ENCODE results near the gene LCN6.

LCN6 gene

GRCh38 chr9:136794281-136794999 lies 46.1 kb upstream of the LCN6 start:
- Histone ChIP-seq H3K9ac (ENCODE audit: low read length) (no peak overlapping the region), H2AFZ (ENCODE audit: low read length) (no peak overlapping the region), H3K36me3 (replicated peaks; ENCODE audit: insufficient read depth, low read length) (no peaks in the 10 kb centered on the region), H3K79me2 (ENCODE audit: low read length) (peaks cover 18% of the 10 kb centered on the region), H3K4me2 (ENCODE audit: low read depth, low read length) (no peak overlapping the region), H3K27ac (ENCODE audit: low read length) (no peak overlapping the region), H3F3A (ENCODE audit: insufficient read depth, low read length) (peaks cover 11% of the 10 kb centered on the region; the same call in 1 of the 2 replicates), H4K20me1 (ENCODE audit: insufficient read depth, low read length) (no peaks in the 10 kb centered on the region), H3K27me3 (replicated peaks; ENCODE audit: insufficient read depth, low read length) (no peaks in the 10 kb centered on the region; the same call in 1 of the 2 replicates), H3K4me3 (ENCODE audit: low read length) (no peak overlapping the region), H3K9me3 (replicated peaks; ENCODE audit: insufficient read depth, low read length) (no peaks in the 10 kb centered on the region), H3K9me2 (replicated peaks; ENCODE audit: insufficient read depth, low read length) (no peaks in the 10 kb centered on the region), H3K4me1 (ENCODE audit: low read length) (peaks cover 23% of the 10 kb centered on the region)
- TF ChIP-seq EZH2phosphoT487 (IDR thresholded peaks at IDR 0.05; ENCODE audit: low read length): no peak
- TF ChIP-seq CTCF (IDR thresholded peaks at IDR 0.05; ENCODE audit: low read length): no peak
- TF ChIP-seq EZH2 (optimal IDR thresholded peaks at IDR 0.05; ENCODE audit: low read depth, low read length): no peak
- DNase-seq: no peak

DNA sequence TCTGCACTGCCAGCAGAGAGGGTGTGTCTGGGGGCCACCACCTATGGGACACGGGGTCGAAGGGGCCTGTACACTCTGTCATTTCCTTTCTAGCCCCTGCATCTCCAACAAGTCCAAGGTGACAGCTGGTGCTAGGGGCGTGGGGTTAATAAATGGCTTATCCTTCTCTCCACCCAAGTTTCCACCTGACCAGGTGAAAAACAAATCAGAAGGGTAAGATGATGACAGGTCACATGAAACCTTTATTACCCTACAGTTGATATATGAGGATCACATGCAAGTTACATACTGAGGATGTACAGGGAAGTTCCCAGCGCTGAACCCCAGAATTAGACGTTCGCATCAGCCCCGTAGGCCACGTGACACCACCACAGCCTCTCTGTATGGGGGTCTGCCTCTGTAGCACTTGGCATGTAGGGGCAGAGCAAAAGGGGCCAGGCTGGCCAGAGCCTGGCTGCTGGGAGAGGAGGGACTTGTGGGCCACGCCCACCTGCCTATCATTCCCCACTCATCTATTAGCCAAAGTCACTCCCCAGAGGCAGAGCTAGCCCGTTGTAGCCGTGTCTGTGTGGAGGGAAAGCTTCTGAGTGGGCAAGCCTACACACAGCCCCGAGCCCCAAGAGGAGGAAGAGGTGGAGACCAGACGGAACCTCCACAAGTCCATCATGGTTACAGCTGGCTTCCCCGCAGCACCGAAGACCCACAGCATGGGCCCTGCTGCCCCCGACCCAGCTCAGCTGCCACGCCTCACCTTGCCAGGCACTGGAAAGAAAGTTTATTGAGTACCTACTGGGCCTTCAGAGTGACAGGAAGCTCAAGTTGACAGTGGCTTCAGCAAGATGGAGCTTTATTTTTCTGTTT lies 45.0 kb upstream of the LCN6 start:
- Histone ChIP-seq H2AFZ (ENCODE audit: low read length) (no peak overlapping the region), H3K27me3 (replicated peaks; ENCODE audit: insufficient read depth, low read length) (no peaks in the 10 kb centered on the region), H3K79me2 (ENCODE audit: low read length) (peaks cover 18% of the 10 kb centered on the region), H3K9me2 (replicated peaks; ENCODE audit: insufficient read depth, low read length) (no peaks in the 10 kb centered on the region), H3K4me2 (ENCODE audit: low read depth, low read length) (no peak overlapping the region), H3K4me3 (ENCODE audit: low read length) (no peak overlapping the region), H3K4me1 (ENCODE audit: low read length) (peaks cover 22% of the 10 kb centered on the region), H3K9me3 (replicated peaks; ENCODE audit: insufficient read depth, low read length) (no peaks in the 10 kb centered on the region), H3K36me3 (replicated peaks; ENCODE audit: insufficient read depth, low read length) (no peaks in the 10 kb centered on the region), H3K27ac (ENCODE audit: low read length) (no peak overlapping the region), H4K20me1 (ENCODE audit: insufficient read depth, low read length) (no peaks in the 10 kb centered on the region), H3F3A (ENCODE audit: insufficient read depth, low read length) (peaks cover 11% of the 10 kb centered on the region; the same call in 1 of the 2 replicates), H3K9ac (ENCODE audit: low read length) (no peak overlapping the region)
- DNase-seq: no peak
- TF ChIP-seq CTCF (IDR thresholded peaks at IDR 0.05; ENCODE audit: low read length) (no peak), EZH2phosphoT487 (IDR thresholded peaks at IDR 0.05; ENCODE audit: low read length) (no peak), EZH2 (optimal IDR thresholded peaks at IDR 0.05; ENCODE audit: low read depth, low read length) (no peak)

DNA sequence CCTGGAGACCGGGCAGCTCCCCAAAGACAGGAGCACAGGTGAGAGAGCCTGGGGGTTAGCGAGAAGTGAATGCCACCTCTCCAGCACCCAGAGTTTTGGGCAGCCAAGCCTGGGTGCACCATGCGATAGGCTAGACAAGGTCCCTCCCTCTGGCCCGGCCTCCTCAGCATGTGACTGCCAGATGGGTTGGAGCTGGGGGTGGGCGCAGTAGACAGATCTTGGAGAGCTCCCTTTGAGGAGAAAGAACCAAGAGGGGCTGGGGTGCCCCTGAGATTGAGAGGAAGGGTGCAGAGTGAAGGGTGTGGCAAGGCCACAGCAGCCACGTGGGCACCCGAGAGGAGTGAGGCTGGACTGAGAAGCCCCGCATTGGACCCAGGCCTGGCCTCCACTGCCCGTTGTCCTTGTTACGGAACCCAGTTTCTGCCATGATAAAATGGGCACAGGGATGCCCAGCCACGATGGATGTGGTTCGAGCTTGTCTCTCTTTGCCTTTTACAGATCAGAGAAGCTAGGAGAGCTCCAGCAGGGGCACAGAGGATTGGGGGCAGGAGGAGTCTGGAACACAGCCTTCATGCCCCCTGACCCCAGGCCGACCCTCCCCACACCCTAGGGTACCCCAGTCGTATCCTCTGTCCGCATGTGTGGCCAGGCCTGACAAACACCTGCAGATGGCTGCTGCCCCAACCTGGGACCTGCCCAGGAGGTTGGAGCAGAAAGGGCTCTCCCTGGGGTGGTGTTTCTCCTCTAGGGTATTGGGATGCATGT lies 44.2 kb upstream of the LCN6 start:
- Histone ChIP-seq H3K27me3 (replicated peaks; ENCODE audit: insufficient read depth, low read length) (no peaks in the 10 kb centered on the region), H3F3A (ENCODE audit: insufficient read depth, low read length) (peaks cover 11% of the 10 kb centered on the region; the same call in 1 of the 2 replicates), H4K20me1 (ENCODE audit: insufficient read depth, low read length) (no peaks in the 10 kb centered on the region), H3K4me3 (ENCODE audit: low read length) (peak overlapping the region; percentile 94), H3K4me2 (ENCODE audit: low read depth, low read length) (peak overlapping the region; percentile 80; the same call in 1 of the 2 replicates), H3K79me2 (ENCODE audit: low read length) (peaks cover 18% of the 10 kb centered on the region), H3K36me3 (replicated peaks; ENCODE audit: insufficient read depth, low read length) (no peaks in the 10 kb centered on the region), H3K4me1 (ENCODE audit: low read length) (peaks cover 22% of the 10 kb centered on the region), H3K9me3 (replicated peaks; ENCODE audit: insufficient read depth, low read length) (no peaks in the 10 kb centered on the region), H3K9ac (ENCODE audit: low read length) (peak overlapping the region; percentile 100; the same call in 1 of the 2 replicates), H3K27ac (ENCODE audit: low read length) (peak overlapping the region; percentile 98; the same call in 1 of the 2 replicates), H3K9me2 (replicated peaks; ENCODE audit: insufficient read depth, low read length) (no peaks in the 10 kb centered on the region), H2AFZ (ENCODE audit: low read length) (no peak overlapping the region)
- no peak for TF ChIP-seq EZH2 (optimal IDR thresholded peaks at IDR 0.05; ENCODE audit: low read depth, low read length)
- no peak for TF ChIP-seq EZH2phosphoT487 (IDR thresholded peaks at IDR 0.05; ENCODE audit: low read length)
- TF ChIP-seq CTCF (IDR thresholded peaks at IDR 0.05; ENCODE audit: low read length): no peak
- DNase-seq: no peak
